Astrocyte of the spinal cord (primary cell): ENCODE results near the gene CRY2.

ENCODE experiments used
- DNase-seq: peaks from one replicate; pipeline ENCODE4 v3.0.0; 2011; ENCODE audit warnings: low read depth, low spot score
- H3K4me3 ChIP-seq: 2 replicates; pipeline ENCODE4 v1.5.1; 2011; ENCODE audit warnings: low read depth, mild to moderate bottlenecking, low read length, moderate library complexity
- in situ Hi-C: cut with HindIII; loops from 2 replicates; pipeline ENCODE4 v1.10.0; 2017; ENCODE audit warnings: low sequenced_read_pairs
- TF ChIP-seq, protein P1 (sequence below): IDR thresholded peaks from 2 replicates; pipeline ENCODE4 v1.5.1; 2012; ENCODE audit warnings: low read depth, mild to moderate bottlenecking, low read length, inconsistent platforms

CRY2 gene

DNA sequence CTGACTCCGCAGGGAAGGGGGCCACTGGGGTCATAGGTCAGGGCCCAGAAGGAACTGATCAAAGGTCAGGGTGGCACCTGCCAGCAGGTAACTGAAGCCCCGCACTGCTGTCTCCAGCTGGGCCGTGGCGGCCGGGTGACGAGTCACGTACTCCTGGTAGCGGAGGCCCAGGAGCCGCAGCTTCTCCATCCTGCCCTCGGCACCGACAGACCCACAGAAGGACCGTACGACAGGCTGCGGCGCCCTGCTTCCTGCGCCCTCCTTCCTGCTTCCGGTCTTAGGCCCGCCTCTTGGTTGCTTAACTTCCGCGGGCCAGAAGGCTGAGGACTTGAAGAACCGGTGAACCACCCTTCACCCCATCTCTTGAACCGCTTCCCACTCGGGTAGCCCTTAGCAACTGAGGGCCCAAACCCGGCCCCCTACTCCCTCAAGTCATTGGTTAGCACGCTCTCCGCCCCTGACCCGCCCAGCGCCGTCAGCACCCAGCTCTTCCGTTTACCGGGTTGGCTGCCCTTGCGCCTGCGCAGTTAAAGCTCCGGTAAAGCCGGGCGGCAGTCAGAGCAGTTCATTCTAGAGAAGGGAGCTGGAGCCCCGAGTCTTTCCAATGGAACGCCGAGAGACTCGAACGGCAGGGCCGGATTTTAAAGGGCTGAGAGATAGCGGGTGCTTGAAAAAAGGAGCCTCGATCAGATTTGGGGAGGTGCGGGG lies 70.5 kb downstream of the CRY2 start, which contains the start of gene PEX16:
PEX16 (minus strand) TSS at position 255 of the 708 bp plus-strand sequence; CDS start at position 189, 66 bp downstream.
- TF ChIP-seq, protein P1, sequence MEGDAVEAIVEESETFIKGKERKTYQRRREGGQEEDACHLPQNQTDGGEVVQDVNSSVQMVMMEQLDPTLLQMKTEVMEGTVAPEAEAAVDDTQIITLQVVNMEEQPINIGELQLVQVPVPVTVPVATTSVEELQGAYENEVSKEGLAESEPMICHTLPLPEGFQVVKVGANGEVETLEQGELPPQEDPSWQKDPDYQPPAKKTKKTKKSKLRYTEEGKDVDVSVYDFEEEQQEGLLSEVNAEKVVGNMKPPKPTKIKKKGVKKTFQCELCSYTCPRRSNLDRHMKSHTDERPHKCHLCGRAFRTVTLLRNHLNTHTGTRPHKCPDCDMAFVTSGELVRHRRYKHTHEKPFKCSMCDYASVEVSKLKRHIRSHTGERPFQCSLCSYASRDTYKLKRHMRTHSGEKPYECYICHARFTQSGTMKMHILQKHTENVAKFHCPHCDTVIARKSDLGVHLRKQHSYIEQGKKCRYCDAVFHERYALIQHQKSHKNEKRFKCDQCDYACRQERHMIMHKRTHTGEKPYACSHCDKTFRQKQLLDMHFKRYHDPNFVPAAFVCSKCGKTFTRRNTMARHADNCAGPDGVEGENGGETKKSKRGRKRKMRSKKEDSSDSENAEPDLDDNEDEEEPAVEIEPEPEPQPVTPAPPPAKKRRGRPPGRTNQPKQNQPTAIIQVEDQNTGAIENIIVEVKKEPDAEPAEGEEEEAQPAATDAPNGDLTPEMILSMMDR = no peak
- peak; percentile 100 for DNase-seq
- in situ Hi-C loops = no loop called here
- peak within 1 kb of the TSS; percentile 100 for H3K4me3 ChIP-seq

DNA sequence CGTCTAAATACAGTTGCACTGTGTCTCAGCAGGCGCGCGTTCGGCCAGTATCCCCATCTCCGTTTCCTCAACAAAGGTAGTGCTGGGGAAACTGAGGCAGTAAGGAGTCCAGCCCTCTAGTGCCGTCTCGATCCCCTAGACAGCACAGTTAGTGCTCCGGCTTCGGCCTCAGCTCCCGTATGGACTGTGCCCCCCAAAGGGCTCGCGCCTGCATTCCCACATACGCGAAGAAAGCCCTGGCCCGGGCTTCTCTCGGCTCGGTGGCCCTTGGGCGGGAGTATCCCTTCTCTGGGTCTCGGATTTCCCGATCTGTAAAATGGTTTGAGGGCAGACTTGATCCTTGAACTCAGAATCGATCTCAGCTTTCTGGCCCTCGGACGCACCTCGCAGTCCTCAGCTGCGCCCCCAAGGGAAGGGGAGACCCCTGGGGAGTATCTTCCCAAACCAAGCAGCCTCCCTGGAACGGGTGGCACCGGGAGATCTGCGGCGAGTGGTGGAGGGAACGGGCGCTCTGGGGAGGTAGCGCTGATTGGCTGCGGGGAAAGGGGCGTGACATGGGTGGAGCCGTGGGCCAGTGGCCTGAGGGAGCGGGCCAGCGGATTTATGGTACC lies 71.2 kb downstream of the CRY2 start:
- peak overlapping the region; percentile 100 for H3K4me3 ChIP-seq
- DNase-seq = peak; percentile 64
- in situ Hi-C loops = no loop called here
- TF ChIP-seq, protein P1 = no peak

DNA sequence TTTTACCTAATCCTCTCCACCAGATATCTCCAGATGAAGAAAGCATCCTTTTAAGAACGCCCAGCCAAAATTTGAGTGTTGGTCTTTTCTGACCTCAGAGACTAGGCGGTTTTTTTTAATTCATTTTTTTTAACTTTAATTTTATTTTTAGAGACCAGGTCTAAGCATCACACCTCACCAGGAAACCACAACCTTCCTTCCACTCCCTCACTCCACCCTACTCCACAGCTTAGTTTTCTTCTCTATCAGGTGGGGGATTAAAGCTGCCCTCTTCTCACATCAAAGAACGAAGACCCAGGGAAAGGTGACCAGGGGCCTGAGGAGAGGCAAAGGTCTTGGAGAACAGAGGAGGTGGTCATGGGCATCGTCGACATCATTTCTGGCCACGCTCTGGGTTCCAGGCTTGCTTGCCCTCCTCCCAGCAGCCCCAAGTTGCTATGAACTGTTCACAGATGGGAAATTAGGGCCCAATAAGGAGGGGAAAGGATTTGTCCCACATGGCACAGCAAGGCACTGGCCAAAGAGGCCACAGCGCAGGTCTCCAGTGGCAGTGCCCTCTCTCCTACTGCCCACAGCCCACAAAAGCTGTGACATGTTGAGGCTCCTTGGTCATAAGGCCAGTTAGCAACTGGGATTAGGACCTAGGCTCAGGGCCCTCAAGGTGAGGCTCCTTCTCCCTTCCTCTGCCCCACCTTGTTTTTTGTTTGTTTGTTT lies 71.8 kb downstream of the CRY2 start:
- H3K4me3 ChIP-seq = peak overlapping the region; percentile 100
- TF ChIP-seq, protein P1 = no peak
- no peak for DNase-seq
- in situ Hi-C loops = no loop called here

DNA sequence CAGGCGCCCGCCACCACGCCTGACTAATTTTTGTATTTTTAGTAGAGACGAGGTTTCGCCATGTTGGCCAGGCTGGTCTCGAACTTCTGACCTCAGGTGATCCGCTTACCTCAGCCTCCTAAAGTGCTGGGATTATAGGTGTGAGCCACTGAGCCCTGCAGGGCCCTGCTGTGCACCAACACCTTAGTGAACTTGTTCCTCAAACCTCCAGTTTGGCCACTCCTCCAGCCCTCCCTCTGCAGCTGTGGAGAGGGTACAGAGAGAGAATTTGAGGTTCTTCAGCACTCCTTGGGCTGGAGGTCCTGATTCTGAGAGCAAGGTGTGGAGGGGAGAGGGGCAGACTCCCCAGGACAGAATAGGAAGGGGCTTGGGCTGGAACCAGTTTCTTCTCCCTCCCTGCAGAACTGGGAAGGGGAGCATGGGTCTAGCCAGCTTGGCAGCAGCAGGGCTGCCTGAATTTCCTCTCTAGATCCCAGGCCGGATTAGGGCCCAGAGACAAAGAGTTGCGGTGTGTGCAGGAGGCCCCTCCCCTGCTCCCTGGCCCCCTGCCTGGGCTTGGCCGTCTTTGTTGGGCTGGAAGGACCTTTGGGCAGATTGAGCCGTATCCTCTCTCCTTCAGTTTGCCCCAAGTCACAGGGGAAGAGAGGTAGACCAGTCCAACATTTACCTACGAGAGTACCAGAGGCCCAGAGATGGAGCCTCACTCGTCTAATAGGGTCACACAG lies 72.7 kb downstream of the CRY2 start:
- in situ Hi-C loops = no loop called here
- no peak overlapping the region for H3K4me3 ChIP-seq
- DNase-seq = no peak
- TF ChIP-seq, protein P1 = no peak

DNA sequence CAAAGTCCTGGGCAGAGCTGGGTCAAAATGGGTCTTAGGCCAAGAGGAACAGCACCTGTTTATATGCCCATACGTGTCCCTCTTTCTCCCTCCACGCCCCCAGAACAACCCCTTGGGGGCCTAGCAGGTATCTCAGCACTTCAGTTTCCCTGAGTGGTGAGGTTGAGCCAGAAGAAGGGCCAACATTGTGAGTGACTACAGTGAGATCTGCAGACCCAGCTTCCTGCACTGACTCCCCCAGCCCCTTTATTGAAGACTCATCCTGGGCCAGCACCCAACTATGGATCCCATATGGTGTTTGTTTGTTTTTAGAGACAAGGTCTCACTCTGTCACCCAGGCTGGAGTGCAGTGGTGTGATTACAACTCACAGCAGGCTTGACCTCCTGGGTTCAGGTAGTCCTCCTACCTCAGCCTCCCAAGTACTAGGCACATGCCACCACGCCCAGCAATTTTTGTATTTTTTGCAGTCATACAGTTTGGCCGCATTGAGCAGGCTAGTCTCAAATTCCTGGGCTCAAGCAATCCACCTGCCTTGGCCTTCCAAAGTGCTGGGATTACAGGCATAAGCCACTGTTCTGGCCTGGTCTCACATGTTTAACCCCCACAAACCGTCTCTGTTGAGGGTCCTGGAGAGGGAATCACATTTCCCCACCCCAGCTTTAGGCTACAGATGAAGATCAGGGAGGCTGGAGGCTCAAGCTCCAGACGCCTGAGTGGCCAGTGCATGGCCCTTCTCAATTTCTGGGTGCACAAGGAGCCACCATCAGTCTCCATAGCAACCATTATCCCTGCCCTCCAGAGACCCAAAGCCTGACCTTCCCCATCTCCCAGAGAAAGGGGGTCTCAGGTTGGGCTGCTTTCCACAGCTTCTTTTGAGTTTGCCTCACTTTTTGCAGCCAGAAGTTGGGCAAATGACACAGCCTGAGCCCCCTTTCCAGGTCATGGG lies 73.5 kb downstream of the CRY2 start:
- no peak for DNase-seq
- TF ChIP-seq, protein P1 = no peak

More for the DNA sequence above, 73.5 kb downstream of the CRY2 start:
- in situ Hi-C loops = no loop called here
- H3K4me3 ChIP-seq = no peak overlapping the region
